ENCODE results near the gene TMEM202. TPM values are rescaled to one million over a fixed set of nuclear protein-coding genes. Genes with fewer than 3 reads are reported as not detected.

The TMEM202 gene
- total and polyA plus RNA-seq, 2 of the 13 experiments (the other 11 are each of a cell fraction or from before 2014, with no cell fraction given): not detected

DNA sequence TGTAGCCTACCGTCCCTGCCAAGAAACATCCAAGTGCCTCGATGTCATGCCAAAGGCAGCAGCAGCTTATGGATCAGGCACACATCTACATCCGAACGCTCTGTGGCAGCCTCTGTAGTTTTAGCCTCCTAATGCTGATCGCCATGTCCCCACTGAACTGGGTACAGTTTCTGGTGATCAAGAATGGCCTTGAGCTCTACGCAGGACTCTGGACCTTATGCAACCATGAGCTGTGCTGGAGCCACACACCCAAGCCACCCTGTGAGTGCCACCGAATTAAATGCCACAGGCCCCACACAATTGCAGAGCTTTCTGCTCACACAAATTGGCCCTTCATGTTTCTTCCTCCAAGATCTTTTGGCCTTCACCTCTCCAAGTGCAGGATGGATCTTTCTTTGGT is 543 bp downstream of the TMEM202 start (continued):
- TF ChIP-seq, protein P1, sequence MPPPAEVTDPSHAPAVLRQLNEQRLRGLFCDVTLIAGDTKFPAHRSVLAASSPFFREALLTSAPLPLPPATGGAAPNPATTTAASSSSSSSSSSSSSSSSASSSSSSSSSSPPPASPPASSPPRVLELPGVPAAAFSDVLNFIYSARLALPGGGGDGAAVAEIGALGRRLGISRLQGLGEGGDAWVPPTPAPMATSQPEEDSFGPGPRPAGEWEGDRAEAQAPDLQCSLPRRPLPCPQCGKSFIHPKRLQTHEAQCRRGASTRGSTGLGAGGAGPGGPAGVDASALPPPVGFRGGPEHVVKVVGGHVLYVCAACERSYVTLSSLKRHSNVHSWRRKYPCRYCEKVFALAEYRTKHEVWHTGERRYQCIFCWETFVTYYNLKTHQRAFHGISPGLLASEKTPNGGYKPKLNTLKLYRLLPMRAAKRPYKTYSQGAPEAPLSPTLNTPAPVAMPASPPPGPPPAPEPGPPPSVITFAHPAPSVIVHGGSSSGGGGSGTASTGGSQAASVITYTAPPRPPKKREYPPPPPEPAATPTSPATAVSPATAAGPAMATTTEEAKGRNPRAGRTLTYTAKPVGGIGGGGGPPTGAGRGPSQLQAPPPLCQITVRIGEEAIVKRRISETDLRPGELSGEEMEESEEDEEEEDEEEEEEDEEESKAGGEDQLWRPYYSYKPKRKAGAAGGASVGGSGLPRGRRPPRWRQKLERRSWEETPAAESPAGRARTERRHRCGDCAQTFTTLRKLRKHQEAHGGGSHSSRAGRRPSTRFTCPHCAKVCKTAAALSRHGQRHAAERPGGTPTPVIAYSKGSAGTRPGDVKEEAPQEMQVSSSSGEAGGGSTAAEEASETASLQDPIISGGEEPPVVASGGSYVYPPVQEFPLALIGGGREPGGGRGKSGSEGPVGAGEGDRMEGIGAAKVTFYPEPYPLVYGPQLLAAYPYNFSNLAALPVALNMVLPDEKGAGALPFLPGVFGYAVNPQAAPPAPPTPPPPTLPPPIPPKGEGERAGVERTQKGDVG (CRISPR knock-in tag; IDR thresholded peaks at IDR 0.05; ENCODE audit: borderline replicate concordance): no peak
- TF ChIP-seq TSC22D2 (CRISPR knock-in tag; IDR thresholded peaks at IDR 0.05; ENCODE audit: borderline replicate concordance) (no peak), CHD4 (IDR thresholded peaks at IDR 0.05; ENCODE audit: borderline replicate concordance, low read length) (no peak), SALL1 (CRISPR knock-in tag; IDR thresholded peaks at IDR 0.05) (peak; percentile 87), PITX1 (CRISPR knock-in tag; IDR thresholded peaks at IDR 0.05) (no peak), RBFOX2 (IDR thresholded peaks at IDR 0.05; ENCODE audit: low read depth, low read length) (no peak), ZNF382 (CRISPR knock-in tag; IDR thresholded peaks at IDR 0.05; ENCODE audit: borderline replicate concordance) (no peak), ERF (CRISPR knock-in tag; IDR thresholded peaks at IDR 0.05) (0 out of 2 replicates have a peak, but pooled peaks have one; percentile 20), KAT2B (IDR thresholded peaks at IDR 0.05; ENCODE audit: borderline replicate concordance, low read depth, low read length) (no peak), GPN1 (CRISPR knock-in tag; IDR thresholded peaks at IDR 0.05; ENCODE audit: borderline replicate concordance) (no peak), SYNCRIP (IDR thresholded peaks at IDR 0.05; ENCODE audit: insufficient read depth, low read depth, low read length) (no peak), NR3C1 (CRISPR knock-in tag; IDR thresholded peaks at IDR 0.05) (no peak), ZBTB21 (CRISPR knock-in tag; IDR thresholded peaks at IDR 0.05) (no peak), ARID5B (CRISPR knock-in tag; IDR thresholded peaks at IDR 0.05) (peak; percentile 82), SNAPC4 (CRISPR knock-in tag; IDR thresholded peaks at IDR 0.05) (no peak)
- TF ChIP-seq, protein P2, sequence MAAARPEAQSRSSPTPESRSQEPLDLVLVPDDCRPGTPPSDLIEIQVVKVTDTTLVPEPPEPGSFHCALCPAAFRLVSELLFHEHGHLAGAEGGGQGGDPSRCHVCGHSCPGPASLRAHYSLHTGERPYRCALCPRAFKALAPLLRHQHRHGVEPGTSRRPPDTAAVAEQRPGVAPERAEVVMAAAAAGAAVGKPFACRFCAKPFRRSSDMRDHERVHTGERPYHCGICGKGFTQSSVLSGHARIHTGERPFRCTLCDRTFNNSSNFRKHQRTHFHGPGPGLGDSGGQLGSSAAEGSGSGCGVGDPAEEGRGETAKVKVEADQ (CRISPR knock-in tag; IDR thresholded peaks at IDR 0.05; ENCODE audit: borderline replicate concordance): no peak
- TF ChIP-seq, protein P3, sequence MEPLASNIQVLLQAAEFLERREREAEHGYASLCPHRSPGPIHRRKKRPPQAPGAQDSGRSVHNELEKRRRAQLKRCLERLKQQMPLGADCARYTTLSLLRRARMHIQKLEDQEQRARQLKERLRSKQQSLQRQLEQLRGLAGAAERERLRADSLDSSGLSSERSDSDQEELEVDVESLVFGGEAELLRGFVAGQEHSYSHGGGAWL (CRISPR knock-in tag; IDR thresholded peaks at IDR 0.05): no peak

Data from HepG2 (cell line).